IMR-90 (cell line): ENCODE measurements around the gene GNB4. TPM values are rescaled to one million over a fixed set of nuclear protein-coding genes. Genes with fewer than 3 reads are reported as not detected.

ENCODE experiments used
- ATAC-seq: fragments of 200-7000 bp; cut with Tn5 transposase; 2 replicates; pipeline ENCODE4 v1.9.1; 2020; ENCODE audit warnings: low read depth, mild to moderate bottlenecking, moderate library complexity
- BruUV-seq: library from RNA; stranded (reverse); fragments of 400-500 nt; replicated peaks from 2 replicates; lab custom pipeline; 2021; lab: Mats Ljungman, UMichigan
- CTCF ChIA-PET: fragments of 300-600 bp; formaldehyde crosslinking; extraction: SDS; loops from one replicate; lab custom pipeline; 2021; ENCODE audit warnings: antibody characterized with exemption; lab: Yijun Ruan, JAX
- POLR2A ChIA-PET: fragments of 300-600 bp; sonication (Branson Sonifier 250); formaldehyde crosslinking; loops from one replicate; lab custom pipeline; 2022; ENCODE audit warnings: antibody characterized with exemption; ENCODE audit not compliant: unreplicated experiment; lab: Charles Lee
- DNase-seq: peaks from one replicate; pipeline ENCODE4 v3.0.0; 2013
- H2AFZ ChIP-seq: replicated peaks from 2 replicates; pipeline ENCODE3; 2013; ENCODE audit warnings: low read length, mild to moderate bottlenecking; ENCODE audit not compliant: poor library complexity
- H2AK5ac ChIP-seq: 2 replicates; pipeline ENCODE4 v1.6.1; 2013; ENCODE audit warnings: low read depth, low read length, inconsistent platforms
- H2AK9ac ChIP-seq: replicated peaks from 2 replicates; pipeline ENCODE3; 2013; ENCODE audit warnings: mild to moderate bottlenecking, low read depth, low read length, moderate library complexity; ENCODE audit not compliant: poor library complexity
- H2BK120ac ChIP-seq: 2 replicates; pipeline ENCODE4 v1.6.1; 2013; ENCODE audit warnings: low read depth, low read length, inconsistent platforms
- H2BK15ac ChIP-seq: 3 replicates; pipeline ENCODE4 v1.6.1; 2013; ENCODE audit warnings: low read depth, low read length, inconsistent platforms
- H2BK20ac ChIP-seq: 2 replicates; pipeline ENCODE4 v1.6.1; 2013; ENCODE audit warnings: low read depth, mild to moderate bottlenecking, inconsistent platforms, low read length, moderate library complexity
- H2BK5ac ChIP-seq: 2 replicates; pipeline ENCODE4 v1.6.1; 2013; ENCODE audit warnings: mild to moderate bottlenecking, low read depth, low read length, inconsistent platforms; ENCODE audit not compliant: poor library complexity, severe bottlenecking
- H3K14ac ChIP-seq: replicated peaks from 2 replicates; pipeline ENCODE4 v1.6.1; 2013; ENCODE audit warnings: low read depth, low read length, inconsistent platforms
- H3K18ac ChIP-seq: 2 replicates; pipeline ENCODE4 v1.6.1; 2013; ENCODE audit warnings: low read depth, low read length, control low read depth
- H3K23ac ChIP-seq: 2 replicates; pipeline ENCODE4 v1.6.1; 2013; ENCODE audit warnings: low read depth, low read length, inconsistent platforms
- H3K27ac ChIP-seq: 2 replicates; pipeline ENCODE4 v1.5.1; 2013; ENCODE audit warnings: mild to moderate bottlenecking, control low read depth, low read length; ENCODE audit not compliant: insufficient read depth
- H3K27me3 ChIP-seq: 2 replicates; pipeline ENCODE4 v1.6.1; 2013; ENCODE audit warnings: low read length; ENCODE audit not compliant: control insufficient read depth, insufficient read depth
- H3K36me3 ChIP-seq: 2 replicates; pipeline ENCODE4 v1.6.1; 2013; ENCODE audit warnings: low read length, mixed read lengths; ENCODE audit not compliant: control insufficient read depth, insufficient read depth
- H3K4ac ChIP-seq: 2 replicates; pipeline ENCODE4 v1.6.1; 2013; ENCODE audit warnings: low read depth, low read length, inconsistent platforms
- H3K4me1 ChIP-seq: 2 replicates; pipeline ENCODE4 v1.6.1; 2013; ENCODE audit warnings: low read length, mixed read lengths; ENCODE audit not compliant: control insufficient read depth, insufficient read depth
- H3K4me2 ChIP-seq: 2 replicates; pipeline ENCODE4 v1.6.1; 2013; ENCODE audit warnings: low read depth, mild to moderate bottlenecking, control low read depth, low read length, moderate library complexity
- H3K4me3 ChIP-seq: 2 replicates; pipeline ENCODE4 v1.5.1; 2013; ENCODE audit warnings: low read depth, mild to moderate bottlenecking, control low read depth, low read length, moderate library complexity; ENCODE audit not compliant: insufficient read depth
- H3K56ac ChIP-seq: 2 replicates; pipeline ENCODE4 v1.6.1; 2013; ENCODE audit warnings: low read length, inconsistent platforms; ENCODE audit not compliant: insufficient read depth; ENCODE audit errors: extremely low read depth
- H3K79me1 ChIP-seq, 2 experiments: 2 replicates each; pipeline ENCODE4 v1.6.1; 2013; ENCODE audit warnings: low read length in 2 of 2, inconsistent platforms in 1 of 2, low read depth in 1 of 2
- H3K9ac ChIP-seq: 2 replicates; pipeline ENCODE4 v1.6.1; 2013; ENCODE audit warnings: low read depth, low read length, control low read depth
- H3K9me1 ChIP-seq: 2 replicates; pipeline ENCODE4 v1.6.1; 2013; ENCODE audit warnings: low read length, inconsistent platforms; ENCODE audit not compliant: insufficient read depth
- H3K9me3 ChIP-seq: 2 replicates; pipeline ENCODE4 v1.6.1; 2013; ENCODE audit warnings: low read length; ENCODE audit not compliant: control insufficient read depth, insufficient read depth
- H4K20me1 ChIP-seq: 2 replicates; pipeline ENCODE4 v1.6.1; 2013; ENCODE audit warnings: low read length, inconsistent platforms; ENCODE audit not compliant: insufficient read depth
- H4K5ac ChIP-seq: 2 replicates; pipeline ENCODE4 v1.6.1; 2013; ENCODE audit warnings: mild to moderate bottlenecking, low read depth, low read length, control low read depth
- H4K8ac ChIP-seq, 2 experiments: 2 replicates each; pipeline ENCODE4 v1.6.1; 2013; ENCODE audit warnings: low read depth in 2 of 2, low read length in 2 of 2, control low read depth in 1 of 2, inconsistent platforms in 1 of 2
- H4K91ac ChIP-seq: 2 replicates; pipeline ENCODE4 v1.6.1; 2013; ENCODE audit warnings: low read depth, low read length, inconsistent platforms; ENCODE audit not compliant: insufficient read depth
- BHLHE40 ChIP-seq: fragments of 150-350 bp; IDR thresholded peaks from 2 replicates; pipeline ENCODE4 v1.6.1; 2016; ENCODE audit warnings: mild to moderate bottlenecking, low read depth, low read length
- CEBPB ChIP-seq: IDR thresholded peaks from 2 replicates; pipeline ENCODE4 v1.6.1; 2012; ENCODE audit warnings: low read depth, low read length, improper control_type of control experiment
- CHD1 ChIP-seq: IDR thresholded peaks from 2 replicates; pipeline ENCODE4 v1.6.1; 2012; ENCODE audit warnings: low read depth, low read length, improper control_type of control experiment
- FOS ChIP-seq: fragments of 150-350 bp; IDR thresholded peaks from 2 replicates; pipeline ENCODE4 v1.6.1; 2016; ENCODE audit warnings: low read depth, low read length
- MAFK ChIP-seq: IDR thresholded peaks from 2 replicates; pipeline ENCODE4 v1.6.1; 2012; ENCODE audit warnings: low read depth, low read length, improper control_type of control experiment
- MAZ ChIP-seq: IDR thresholded peaks from 2 replicates; pipeline ENCODE4 v1.6.1; 2012; ENCODE audit warnings: low read depth, mild to moderate bottlenecking, low read length, improper control_type of control experiment, moderate library complexity, borderline replicate concordance
- MXI1 ChIP-seq: IDR thresholded peaks from 2 replicates; pipeline ENCODE4 v1.6.1; 2012; ENCODE audit warnings: low read depth, mild to moderate bottlenecking, low read length, moderate library complexity, borderline replicate concordance
- NFE2L2 ChIP-seq: fragments of 150-350 bp; IDR thresholded peaks from 2 replicates; pipeline ENCODE4 v1.6.1; 2016; ENCODE audit warnings: low read depth, mild to moderate bottlenecking, low read length
- POLR2A ChIP-seq: IDR thresholded peaks from 2 replicates; pipeline ENCODE4 v1.6.1; 2012; ENCODE audit warnings: mild to moderate bottlenecking, low read depth, low read length
- RAD21 ChIP-seq: IDR thresholded peaks from 2 replicates; pipeline ENCODE4 v1.6.1; 2012; ENCODE audit warnings: low read length, improper control_type of control experiment
- RCOR1 ChIP-seq: IDR thresholded peaks from 2 replicates; pipeline ENCODE4 v1.6.1; 2012; ENCODE audit warnings: mild to moderate bottlenecking, low read length, improper control_type of control experiment; ENCODE audit not compliant: insufficient replicate concordance
- RFX5 ChIP-seq: IDR thresholded peaks from 2 replicates; pipeline ENCODE4 v1.8.0; 2012; ENCODE audit warnings: low read depth, mild to moderate bottlenecking, low read length, moderate library complexity
- SMC3 ChIP-seq: fragments of 150-350 bp; IDR thresholded peaks from 2 replicates; pipeline ENCODE4 v1.6.1; 2016; ENCODE audit warnings: low read depth, mild to moderate bottlenecking, antibody characterized with exemption, low read length, moderate library complexity
- WGBS, 2 experiments: methylation state at CpG; one replicate each; pipeline versions ENCODE4 v1.1.5 to v1.1.7; 2013; ENCODE audit warnings: missing lambda C conversion rate in 2 of 2; ENCODE audit not compliant: insufficient read length in 1 of 2; ENCODE audit errors: extremely low coverage in 2 of 2; 5-methylcytosine and 5-hydroxymethylcytosine counted together
- dilution Hi-C: fragments of 300-500 bp; cut with HindIII; formaldehyde crosslinking; loops from one replicate; pipeline ENCODE4 v1.14.3; 2018; ENCODE audit warnings: low sequenced_read_pairs; ENCODE audit not compliant: unreplicated experiment
- in situ Hi-C: fragments of 300-500 bp; cut with MboI; formaldehyde crosslinking; loops from 3 replicates; pipeline ENCODE4 v1.14.3; 2019; ENCODE audit warnings: low sequenced_read_pairs, inconsistent platforms, mixed read lengths
- intact Hi-C: fragments of 100-400 bp; cut with micrococcal nuclease; formaldehyde crosslinking; loops from 2 replicates; pipeline ENCODE4 v1.10.0; 2022
- polyA plus RNA-seq, 3 experiments: library from polyadenylated mRNA; depleted of rRNA; stranded (reverse); fragments of >200 nt; gene quantifications; 2 replicates each; pipeline ENCODE4 v1.2.3, GENCODE V29; 2012; ENCODE audit warnings: low replicate concordance in 1 of 3
- total RNA-seq: library from RNA; depleted of rRNA; stranded (reverse); fragments of >200 nt; gene quantifications from 2 replicates; pipeline ENCODE4 v1.2.3, GENCODE V29; 2012
- TF ChIP-seq, protein P1 (sequence below): fragments of 150-350 bp; IDR thresholded peaks from 2 replicates; pipeline ENCODE4 v1.6.1; 2016; ENCODE audit warnings: low read depth, mild to moderate bottlenecking, low read length, moderate library complexity, borderline replicate concordance
- TF ChIP-seq, protein P2 (sequence below): fragments of 150-350 bp; IDR thresholded peaks from 2 replicates; pipeline ENCODE4 v1.6.1; 2017; ENCODE audit warnings: mild to moderate bottlenecking, antibody characterized with exemption, low read length, low read depth
- TF ChIP-seq, protein P3 (sequence below): conservative IDR thresholded peaks from 2 replicates; pipeline ENCODE4 v1.5.1; 2012; ENCODE audit warnings: mild to moderate bottlenecking, low read depth, low read length, improper control_type of control experiment

GNB4 gene
- total and polyA plus RNA-seq, 2 of the 4 experiments (the other 2 are of a cell fraction) = 22.1 to 112 TPM

DNA sequence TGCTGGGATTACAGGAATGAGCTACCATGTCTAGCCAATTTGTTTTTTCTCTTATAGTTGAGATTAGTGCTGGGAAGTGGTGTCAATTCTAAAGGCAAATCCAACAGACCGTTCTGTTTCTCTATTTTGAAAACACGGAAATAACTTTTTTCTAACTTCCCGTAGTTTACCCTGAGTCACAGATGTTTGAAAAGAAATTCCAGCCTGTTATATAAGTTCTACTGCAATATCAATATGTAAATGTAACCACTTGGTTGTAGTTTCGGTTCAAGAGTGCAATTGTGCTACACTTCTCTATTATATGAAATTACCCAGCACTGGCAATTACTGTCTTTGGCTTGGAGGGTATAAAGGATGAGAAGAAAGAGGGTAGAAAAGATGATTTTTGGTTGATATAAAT, 22.3 kb upstream of the GNB4 start:
- H2BK120ac ChIP-seq = no peak overlapping the region

More for the DNA sequence above, 22.3 kb upstream of the GNB4 start:
- no CpG with 5 or more reads among the region's 4 CpGs for WGBS, 2 experiments
- BruUV-seq = no TSS peak
- Histone ChIP-seq H2BK20ac (no peak overlapping the region), H2BK15ac (no peak overlapping the region), H3K4me1 (no peaks in the 10 kb centered on the region), H3K4ac (no peak overlapping the region), H3K18ac (no peak overlapping the region), H3K23ac (no peak overlapping the region), H2AK9ac (no peak overlapping the region), H3K9ac (no peak overlapping the region), H3K27me3 (no peaks in the 10 kb centered on the region), H3K4me2 (no peak overlapping the region), H2AK5ac (no peak overlapping the region), H2BK5ac (no peak overlapping the region), H3K9me3 (no peaks in the 10 kb centered on the region), H4K20me1 (no peaks in the 10 kb centered on the region), H3K14ac (no peak overlapping the region), H3K79me1 (no peaks in the 10 kb centered on the region), H4K91ac (no peak overlapping the region), H3K27ac (no peak overlapping the region), H3K4me3 (no peak overlapping the region), H3K9me1 (no peaks in the 10 kb centered on the region), H3K56ac (no peak overlapping the region), H2AFZ (no peak overlapping the region), H3K36me3 (no peaks in the 10 kb centered on the region), H4K5ac (no peak overlapping the region), H4K8ac (no peak overlapping the region)
- DNase-seq = no peak
- TF ChIP-seq BHLHE40 (no peak), MAFK (no peak), RCOR1 (no peak), NFE2L2 (no peak), CHD1 (no peak), MXI1 (no peak), RAD21 (no peak), MAZ (no peak), SMC3 (no peak), FOS (no peak), CEBPB (no peak), POLR2A (no peak), RFX5 (no peak)
- TF ChIP-seq, protein P1, sequence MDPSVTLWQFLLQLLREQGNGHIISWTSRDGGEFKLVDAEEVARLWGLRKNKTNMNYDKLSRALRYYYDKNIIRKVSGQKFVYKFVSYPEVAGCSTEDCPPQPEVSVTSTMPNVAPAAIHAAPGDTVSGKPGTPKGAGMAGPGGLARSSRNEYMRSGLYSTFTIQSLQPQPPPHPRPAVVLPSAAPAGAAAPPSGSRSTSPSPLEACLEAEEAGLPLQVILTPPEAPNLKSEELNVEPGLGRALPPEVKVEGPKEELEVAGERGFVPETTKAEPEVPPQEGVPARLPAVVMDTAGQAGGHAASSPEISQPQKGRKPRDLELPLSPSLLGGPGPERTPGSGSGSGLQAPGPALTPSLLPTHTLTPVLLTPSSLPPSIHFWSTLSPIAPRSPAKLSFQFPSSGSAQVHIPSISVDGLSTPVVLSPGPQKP = no peak
- TF ChIP-seq, protein P2, sequence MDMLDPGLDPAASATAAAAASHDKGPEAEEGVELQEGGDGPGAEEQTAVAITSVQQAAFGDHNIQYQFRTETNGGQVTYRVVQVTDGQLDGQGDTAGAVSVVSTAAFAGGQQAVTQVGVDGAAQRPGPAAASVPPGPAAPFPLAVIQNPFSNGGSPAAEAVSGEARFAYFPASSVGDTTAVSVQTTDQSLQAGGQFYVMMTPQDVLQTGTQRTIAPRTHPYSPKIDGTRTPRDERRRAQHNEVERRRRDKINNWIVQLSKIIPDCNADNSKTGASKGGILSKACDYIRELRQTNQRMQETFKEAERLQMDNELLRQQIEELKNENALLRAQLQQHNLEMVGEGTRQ = no peak
- TF ChIP-seq, protein P3, sequence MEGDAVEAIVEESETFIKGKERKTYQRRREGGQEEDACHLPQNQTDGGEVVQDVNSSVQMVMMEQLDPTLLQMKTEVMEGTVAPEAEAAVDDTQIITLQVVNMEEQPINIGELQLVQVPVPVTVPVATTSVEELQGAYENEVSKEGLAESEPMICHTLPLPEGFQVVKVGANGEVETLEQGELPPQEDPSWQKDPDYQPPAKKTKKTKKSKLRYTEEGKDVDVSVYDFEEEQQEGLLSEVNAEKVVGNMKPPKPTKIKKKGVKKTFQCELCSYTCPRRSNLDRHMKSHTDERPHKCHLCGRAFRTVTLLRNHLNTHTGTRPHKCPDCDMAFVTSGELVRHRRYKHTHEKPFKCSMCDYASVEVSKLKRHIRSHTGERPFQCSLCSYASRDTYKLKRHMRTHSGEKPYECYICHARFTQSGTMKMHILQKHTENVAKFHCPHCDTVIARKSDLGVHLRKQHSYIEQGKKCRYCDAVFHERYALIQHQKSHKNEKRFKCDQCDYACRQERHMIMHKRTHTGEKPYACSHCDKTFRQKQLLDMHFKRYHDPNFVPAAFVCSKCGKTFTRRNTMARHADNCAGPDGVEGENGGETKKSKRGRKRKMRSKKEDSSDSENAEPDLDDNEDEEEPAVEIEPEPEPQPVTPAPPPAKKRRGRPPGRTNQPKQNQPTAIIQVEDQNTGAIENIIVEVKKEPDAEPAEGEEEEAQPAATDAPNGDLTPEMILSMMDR = no peak
- ChIA-PET POLR2A (no interaction called here), CTCF (no interaction called here)
- ATAC-seq = no peak
- dilution Hi-C loops = no loop called here
- in situ Hi-C loops = no loop called here
- intact Hi-C loops = loop anchor here (5.0 kb wide), 1 partner anchor 34 kb away; no protein-coding TSS in a partner anchor
